ENCODE measurements around the gene ANLN.

GRCh38 chr7:36497775-36498174 is 108.1 kb downstream of the ANLN start:
- TF ChIP-seq, protein P1, sequence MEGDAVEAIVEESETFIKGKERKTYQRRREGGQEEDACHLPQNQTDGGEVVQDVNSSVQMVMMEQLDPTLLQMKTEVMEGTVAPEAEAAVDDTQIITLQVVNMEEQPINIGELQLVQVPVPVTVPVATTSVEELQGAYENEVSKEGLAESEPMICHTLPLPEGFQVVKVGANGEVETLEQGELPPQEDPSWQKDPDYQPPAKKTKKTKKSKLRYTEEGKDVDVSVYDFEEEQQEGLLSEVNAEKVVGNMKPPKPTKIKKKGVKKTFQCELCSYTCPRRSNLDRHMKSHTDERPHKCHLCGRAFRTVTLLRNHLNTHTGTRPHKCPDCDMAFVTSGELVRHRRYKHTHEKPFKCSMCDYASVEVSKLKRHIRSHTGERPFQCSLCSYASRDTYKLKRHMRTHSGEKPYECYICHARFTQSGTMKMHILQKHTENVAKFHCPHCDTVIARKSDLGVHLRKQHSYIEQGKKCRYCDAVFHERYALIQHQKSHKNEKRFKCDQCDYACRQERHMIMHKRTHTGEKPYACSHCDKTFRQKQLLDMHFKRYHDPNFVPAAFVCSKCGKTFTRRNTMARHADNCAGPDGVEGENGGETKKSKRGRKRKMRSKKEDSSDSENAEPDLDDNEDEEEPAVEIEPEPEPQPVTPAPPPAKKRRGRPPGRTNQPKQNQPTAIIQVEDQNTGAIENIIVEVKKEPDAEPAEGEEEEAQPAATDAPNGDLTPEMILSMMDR (IDR thresholded peaks at IDR 0.05 in 8 of 11, conservative IDR thresholded peaks at IDR 0.05 in 3 of 11) = no peak
- no peak for TF ChIP-seq POLR2AphosphoS5 (IDR thresholded peaks at IDR 0.05)
